ENCODE measurements around the gene TWSG1. TPM values are rescaled to one million over a fixed set of nuclear protein-coding genes. Genes with fewer than 3 reads are reported as not detected.

The TWSG1 gene
- total and polyA plus RNA-seq, 10 of the 15 experiments (the other 5 are each of a cell fraction or from before 2014, with no cell fraction given), result 11.1 to 45.1 (median 27.7) TPM

- TF ChIP-seq, protein P1, sequence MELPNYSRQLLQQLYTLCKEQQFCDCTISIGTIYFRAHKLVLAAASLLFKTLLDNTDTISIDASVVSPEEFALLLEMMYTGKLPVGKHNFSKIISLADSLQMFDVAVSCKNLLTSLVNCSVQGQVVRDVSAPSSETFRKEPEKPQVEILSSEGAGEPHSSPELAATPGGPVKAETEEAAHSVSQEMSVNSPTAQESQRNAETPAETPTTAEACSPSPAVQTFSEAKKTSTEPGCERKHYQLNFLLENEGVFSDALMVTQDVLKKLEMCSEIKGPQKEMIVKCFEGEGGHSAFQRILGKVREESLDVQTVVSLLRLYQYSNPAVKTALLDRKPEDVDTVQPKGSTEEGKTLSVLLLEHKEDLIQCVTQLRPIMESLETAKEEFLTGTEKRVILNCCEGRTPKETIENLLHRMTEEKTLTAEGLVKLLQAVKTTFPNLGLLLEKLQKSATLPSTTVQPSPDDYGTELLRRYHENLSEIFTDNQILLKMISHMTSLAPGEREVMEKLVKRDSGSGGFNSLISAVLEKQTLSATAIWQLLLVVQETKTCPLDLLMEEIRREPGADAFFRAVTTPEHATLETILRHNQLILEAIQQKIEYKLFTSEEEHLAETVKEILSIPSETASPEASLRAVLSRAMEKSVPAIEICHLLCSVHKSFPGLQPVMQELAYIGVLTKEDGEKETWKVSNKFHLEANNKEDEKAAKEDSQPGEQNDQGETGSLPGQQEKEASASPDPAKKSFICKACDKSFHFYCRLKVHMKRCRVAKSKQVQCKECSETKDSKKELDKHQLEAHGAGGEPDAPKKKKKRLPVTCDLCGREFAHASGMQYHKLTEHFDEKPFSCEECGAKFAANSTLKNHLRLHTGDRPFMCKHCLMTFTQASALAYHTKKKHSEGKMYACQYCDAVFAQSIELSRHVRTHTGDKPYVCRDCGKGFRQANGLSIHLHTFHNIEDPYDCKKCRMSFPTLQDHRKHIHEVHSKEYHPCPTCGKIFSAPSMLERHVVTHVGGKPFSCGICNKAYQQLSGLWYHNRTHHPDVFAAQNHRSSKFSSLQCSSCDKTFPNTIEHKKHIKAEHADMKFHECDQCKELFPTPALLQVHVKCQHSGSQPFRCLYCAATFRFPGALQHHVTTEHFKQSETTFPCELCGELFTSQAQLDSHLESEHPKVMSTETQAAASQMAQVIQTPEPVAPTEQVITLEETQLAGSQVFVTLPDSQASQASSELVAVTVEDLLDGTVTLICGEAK (IDR thresholded peaks at IDR 0.05; ENCODE audit: borderline replicate concordance), result no peak
- no peak for TF ChIP-seq STAT3 (IDR thresholded peaks at IDR 0.05; ENCODE audit: low read depth, low read length)
- no peak for TF ChIP-seq MYB (IDR thresholded peaks at IDR 0.05; ENCODE audit: borderline replicate concordance, low read depth, low read length)
- no peak for TF ChIP-seq YBX1 (IDR thresholded peaks at IDR 0.05)
- TF ChIP-seq BHLHE40 (IDR thresholded peaks at IDR 0.05; ENCODE audit: borderline replicate concordance in 1 of 2, low read depth in 2 of 2, low read length in 1 of 2), result no peak
- TF ChIP-seq SMAD1 (IDR thresholded peaks at IDR 0.05; ENCODE audit: low read depth, partially characterized antibody), result no peak
- TF ChIP-seq RCOR1 (conservative IDR thresholded peaks at IDR 0.05; ENCODE audit: low read depth, low read length), result no peak
- TF ChIP-seq MEF2B (IDR thresholded peaks at IDR 0.05; ENCODE audit: partially characterized antibody, poor library complexity, severe bottlenecking), result no peak
Measured at GRCh38 chr18:9405977-9406376, 71.4 kb downstream of the TWSG1 start (continued).

GRCh38 chr18:9410515-9410914, 75.9 kb downstream of the TWSG1 start:
- intact Hi-C loops (cut with micrococcal nuclease; ENCODE audit: unreplicated experiment), result no loop called here
- in situ Hi-C loops (cut with MboI), result no loop called here
- no peak overlapping the region for H3K9ac ChIP-seq (ENCODE audit: control insufficient read depth, insufficient read depth, low read length)
- ChIA-PET POLR2A (no interaction called here), RAD21 (ENCODE audit: unreplicated experiment) (no interaction called here), SMC1A (ENCODE audit: uncharacterized antibody, unreplicated experiment) (interaction anchor here (0.7 kb wide), 1 partner anchor 90 kb away, joined by 3 read pairs; no protein-coding TSS in a partner anchor), CTCF (no interaction called here)
- H3K4me3 ChIP-seq, result no peak overlapping the region
- no peak overlapping the region for H3K4me2 ChIP-seq (ENCODE audit: control insufficient read depth, insufficient read depth)
- no peaks in the 10 kb centered on the region for H3K27me3 ChIP-seq (replicated peaks in 1 of 2; ENCODE audit: control insufficient read depth in 2 of 2, insufficient read depth in 2 of 2, low read length in 1 of 2)
- H3K27ac ChIP-seq (ENCODE audit: control insufficient read depth, insufficient read depth), result no peak overlapping the region
- no peaks in the 10 kb centered on the region for H4K20me1 ChIP-seq (ENCODE audit: control insufficient read depth, insufficient read depth)
- H3K79me2 ChIP-seq (ENCODE audit: control insufficient read depth, insufficient read depth, low read length), result no peaks in the 10 kb centered on the region
- H3K36me3 ChIP-seq (ENCODE audit: control insufficient read depth in 2 of 2, insufficient read depth in 2 of 2, low read length in 1 of 2), result no peaks in the 10 kb centered on the region
- no peak overlapping the region for H2AFZ ChIP-seq (ENCODE audit: control insufficient read depth, low read depth, low read length)
- no peak for DNase-seq (ENCODE audit: low read depth, low spot score)
- FAIRE-seq, result no peak
- no peaks in the 10 kb centered on the region for H3K9me3 ChIP-seq (replicated peaks; ENCODE audit: control insufficient read depth, insufficient read depth, low read length)
- no peak for ATAC-seq
- BruUV-seq (replicated peaks), result no TSS peak
- WGBS (ENCODE audit: insufficient coverage, insufficient replicate concordance, low lambda C conversion rate, missing lambda C conversion rate), result 30% methylated on average over 1 of the region's 1 CpG
- no peaks in the 10 kb centered on the region for H3K4me1 ChIP-seq (ENCODE audit: control insufficient read depth, insufficient read depth, low read length)
- TF ChIP-seq POLR2AphosphoS5 (IDR thresholded peaks at IDR 0.05; ENCODE audit: low read length) (no peak), NR2F1 (conservative IDR thresholded peaks at IDR 0.05) (no peak), E2F8 (IDR thresholded peaks at IDR 0.05; ENCODE audit: low read depth, partially characterized antibody) (no peak), CHD4 (IDR thresholded peaks at IDR 0.05) (no peak), CBX3 (IDR thresholded peaks at IDR 0.05; ENCODE audit: borderline replicate concordance, low read depth) (no peak), HCFC1 (IDR thresholded peaks at IDR 0.05; ENCODE audit: low read length) (no peak), NFYB (IDR thresholded peaks at IDR 0.05; ENCODE audit: insufficient read depth, low read depth, low read length) (no peak), BCL11A (IDR thresholded peaks at IDR 0.05; ENCODE audit: low read depth, low read length) (no peak)
- TF ChIP-seq, protein P2, sequence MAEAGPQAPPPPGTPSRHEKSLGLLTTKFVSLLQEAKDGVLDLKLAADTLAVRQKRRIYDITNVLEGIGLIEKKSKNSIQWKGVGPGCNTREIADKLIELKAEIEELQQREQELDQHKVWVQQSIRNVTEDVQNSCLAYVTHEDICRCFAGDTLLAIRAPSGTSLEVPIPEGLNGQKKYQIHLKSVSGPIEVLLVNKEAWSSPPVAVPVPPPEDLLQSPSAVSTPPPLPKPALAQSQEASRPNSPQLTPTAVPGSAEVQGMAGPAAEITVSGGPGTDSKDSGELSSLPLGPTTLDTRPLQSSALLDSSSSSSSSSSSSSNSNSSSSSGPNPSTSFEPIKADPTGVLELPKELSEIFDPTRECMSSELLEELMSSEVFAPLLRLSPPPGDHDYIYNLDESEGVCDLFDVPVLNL (IDR thresholded peaks at IDR 0.05; ENCODE audit: low read depth, low read length), result no peak
